ENCODE results near the gene CFAP107. TPM values are rescaled to one million over a fixed set of nuclear protein-coding genes. Genes with fewer than 3 reads are reported as not detected.
"Not testable (repeated sequence)": the region's sequence is repeated elsewhere in the genome, so short reads cannot be mapped to it uniquely, and the experiment has no call there.

CFAP107 gene
- total RNA-seq, 4 donors from 2014 or later: not detected

GRCh38 chr1:12712929-12713328, 33.1 kb upstream of the CFAP107 start:
- Histone ChIP-seq H3K27ac (no peak overlapping the region), H3K4me3 (no peak overlapping the region), H3K36me3 (no peaks in the 10 kb centered on the region), H3K4me1 (no peaks in the 10 kb centered on the region), H3K9me3 (no peaks in the 10 kb centered on the region), H3K27me3 (peaks cover 0 to 4% of the 10 kb centered on the region in 2 donors)
- TF ChIP-seq POLR2A (IDR thresholded peaks at IDR 0.05) (no peak), EP300 (IDR thresholded peaks at IDR 0.05) (no peak), CTCF (IDR thresholded peaks at IDR 0.05) (no peak)
- WGBS, 2 donors: 90 to 93% methylated on average over 8 of the region's 8 CpGs
- no peak for DNase-seq (ENCODE audit: low spot score in 2 of 2)

- H3K36me3 ChIP-seq; DNase-seq (ENCODE audit: low spot score in 2 of 2); H3K4me3 ChIP-seq; H3K9me3 ChIP-seq; H3K27ac ChIP-seq; H3K4me1 ChIP-seq; H3K27me3 ChIP-seq: not testable (repeated sequence)
- 88 to 94% methylated on average over 5 of the region's 5 CpGs for WGBS, 2 donors
Measured at GRCh38 chr1:12713651-12714050, 32.3 kb upstream of the CFAP107 start.

GRCh38 chr1:12714710-12715475, 31.1 kb upstream of the CFAP107 start:
- H3K27me3 ChIP-seq: peaks cover 0 to 4% of the 10 kb centered on the region in 2 donors

GRCh38 chr1:12715896-12716437, 30.0 kb upstream of the CFAP107 start, which contains the start of gene AADACL3:
Gene AADACL3 (plus strand): TSS chr1:12716110. CDS start chr1:12716177, 67 bp downstream.
- Histone ChIP-seq H3K27ac (no peak within 1 kb of the TSS), H3K4me3 (no peak within 1 kb of the TSS), H3K36me3 (no peaks in the 10 kb centered on the region), H3K4me1 (no peaks in the 10 kb centered on the region), H3K9me3 (no peaks in the 10 kb centered on the region), H3K27me3 (peaks cover 0 to 4% of the 10 kb centered on the region in 2 donors)
- WGBS, 2 donors: 90 to 91% methylated on average over 8 of the region's 8 CpGs
- TF ChIP-seq CTCF (IDR thresholded peaks at IDR 0.05) (no peak), EP300 (IDR thresholded peaks at IDR 0.05) (no peak), POLR2A (IDR thresholded peaks at IDR 0.05) (no peak)
- DNase-seq (ENCODE audit: low spot score in 2 of 2): no peak

More at GRCh38 chr1:12714710-12715475, 31.1 kb upstream of the CFAP107 start:
- Histone ChIP-seq H3K27ac (no peak overlapping the region), H3K4me3 (no peak overlapping the region), H3K4me1 (no peaks in the 10 kb centered on the region), H3K9me3 (no peaks in the 10 kb centered on the region), H3K36me3 (no peaks in the 10 kb centered on the region)
- no peak for DNase-seq (ENCODE audit: low spot score in 2 of 2)
- WGBS, 2 donors: 74 to 75% methylated on average over 3 of the region's 3 CpGs
- no peak for TF ChIP-seq POLR2A (IDR thresholded peaks at IDR 0.05)
- no peak for TF ChIP-seq CTCF (IDR thresholded peaks at IDR 0.05)
- peak in 1 of 2 donors; percentile 10 for TF ChIP-seq EP300 (IDR thresholded peaks at IDR 0.05)

- no peaks in the 10 kb centered on the region for H3K36me3 ChIP-seq
- no peak for DNase-seq (ENCODE audit: low spot score in 2 of 2)
- 76 to 79% methylated on average over 7 of the region's 7 CpGs for WGBS, 2 donors
Measured at GRCh38 chr1:12717301-12717838, 28.6 kb upstream of the CFAP107 start.

More at GRCh38 chr1:12717301-12717838, 28.6 kb upstream of the CFAP107 start:
- Histone ChIP-seq H3K4me1 (no peaks in the 10 kb centered on the region), H3K4me3 (no peak overlapping the region), H3K27me3 (peaks cover 0 to 4% of the 10 kb centered on the region in 2 donors), H3K9me3 (no peaks in the 10 kb centered on the region), H3K27ac (no peak overlapping the region)
- TF ChIP-seq POLR2A (IDR thresholded peaks at IDR 0.05): no peak
- no peak for TF ChIP-seq EP300 (IDR thresholded peaks at IDR 0.05)
- no peak for TF ChIP-seq CTCF (IDR thresholded peaks at IDR 0.05)

Measured in tibial nerve (tissue), 4 donors.